Measurements from ENCODE around the gene RPN2. TPM values are rescaled to one million over a fixed set of nuclear protein-coding genes. Genes with fewer than 3 reads are reported as not detected.

Gene RPN2
- total and polyA plus RNA-seq, 4 donors: 153 to 241 (median 177) TPM

DNA sequence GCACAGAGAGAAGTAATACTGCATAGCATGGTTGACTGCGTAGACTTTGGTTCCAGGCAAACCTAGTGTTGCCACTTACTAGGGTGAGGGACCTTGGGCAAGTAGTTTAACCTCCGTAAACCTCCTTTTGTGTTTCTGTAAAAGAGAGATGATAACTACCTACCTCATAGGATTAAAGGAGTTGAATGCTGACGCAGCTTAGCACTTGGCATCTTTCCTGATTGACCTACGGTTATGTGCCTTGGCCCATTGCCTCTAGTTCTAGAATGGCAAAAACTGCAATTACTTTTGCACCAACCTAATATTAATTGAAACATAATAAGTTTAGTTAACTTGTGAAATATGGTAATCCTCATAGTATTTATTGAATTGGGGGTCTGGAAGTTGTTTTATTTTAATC is 63.4 kb downstream of the RPN2 start:
- WGBS: 68% methylated on average over 4 of the region's 4 CpGs
- H3K27me3 ChIP-seq (ENCODE audit: control insufficient read depth in 4 of 4, insufficient read depth in 4 of 4, low read length in 3 of 4): no peaks in the 10 kb centered on the region
- TF ChIP-seq HNF4A (conservative IDR thresholded peaks at IDR 0.05) (no peak), RAD21 (IDR thresholded peaks at IDR 0.05) (no peak), EGR1 (IDR thresholded peaks at IDR 0.05; ENCODE audit: low read depth in 2 of 2) (no peak), REST (IDR thresholded peaks at IDR 0.05) (no peak), FOXA1 (IDR thresholded peaks at IDR 0.05) (no peak), NR2F2 (IDR thresholded peaks at IDR 0.05) (no peak)
- TF ChIP-seq, protein P1, sequence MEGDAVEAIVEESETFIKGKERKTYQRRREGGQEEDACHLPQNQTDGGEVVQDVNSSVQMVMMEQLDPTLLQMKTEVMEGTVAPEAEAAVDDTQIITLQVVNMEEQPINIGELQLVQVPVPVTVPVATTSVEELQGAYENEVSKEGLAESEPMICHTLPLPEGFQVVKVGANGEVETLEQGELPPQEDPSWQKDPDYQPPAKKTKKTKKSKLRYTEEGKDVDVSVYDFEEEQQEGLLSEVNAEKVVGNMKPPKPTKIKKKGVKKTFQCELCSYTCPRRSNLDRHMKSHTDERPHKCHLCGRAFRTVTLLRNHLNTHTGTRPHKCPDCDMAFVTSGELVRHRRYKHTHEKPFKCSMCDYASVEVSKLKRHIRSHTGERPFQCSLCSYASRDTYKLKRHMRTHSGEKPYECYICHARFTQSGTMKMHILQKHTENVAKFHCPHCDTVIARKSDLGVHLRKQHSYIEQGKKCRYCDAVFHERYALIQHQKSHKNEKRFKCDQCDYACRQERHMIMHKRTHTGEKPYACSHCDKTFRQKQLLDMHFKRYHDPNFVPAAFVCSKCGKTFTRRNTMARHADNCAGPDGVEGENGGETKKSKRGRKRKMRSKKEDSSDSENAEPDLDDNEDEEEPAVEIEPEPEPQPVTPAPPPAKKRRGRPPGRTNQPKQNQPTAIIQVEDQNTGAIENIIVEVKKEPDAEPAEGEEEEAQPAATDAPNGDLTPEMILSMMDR (IDR thresholded peaks at IDR 0.05; ENCODE audit: low read depth, low read length, missing input control): no peak
- TF ChIP-seq, protein P2, sequence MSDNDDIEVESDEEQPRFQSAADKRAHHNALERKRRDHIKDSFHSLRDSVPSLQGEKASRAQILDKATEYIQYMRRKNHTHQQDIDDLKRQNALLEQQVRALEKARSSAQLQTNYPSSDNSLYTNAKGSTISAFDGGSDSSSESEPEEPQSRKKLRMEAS (IDR thresholded peaks at IDR 0.05): no peak
- TF ChIP-seq, protein P3, sequence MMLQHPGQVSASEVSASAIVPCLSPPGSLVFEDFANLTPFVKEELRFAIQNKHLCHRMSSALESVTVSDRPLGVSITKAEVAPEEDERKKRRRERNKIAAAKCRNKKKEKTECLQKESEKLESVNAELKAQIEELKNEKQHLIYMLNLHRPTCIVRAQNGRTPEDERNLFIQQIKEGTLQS (IDR thresholded peaks at IDR 0.05): no peak
- peaks cover 5 to 48% (median 39%) of the 10 kb centered on the region in 4 donors for H3K36me3 ChIP-seq (ENCODE audit: control insufficient read depth in 4 of 4, insufficient read depth in 3 of 4, low read depth in 1 of 4, low read length in 3 of 4)
- H3K4me3 ChIP-seq (ENCODE audit: low read depth in 1 of 3, low read length in 3 of 3): no peak overlapping the region
- no peak overlapping the region for H3K27ac ChIP-seq (ENCODE audit: low read depth in 1 of 2, low read length in 2 of 2)
- no peak overlapping the region for H3K9ac ChIP-seq (ENCODE audit: low read depth in 1 of 2, low read length in 2 of 2)
- H3K4me1 ChIP-seq (ENCODE audit: control insufficient read depth in 4 of 4, insufficient read depth in 4 of 4, low read length in 3 of 4): peaks cover 0 to 12% (median 8%) of the 10 kb centered on the region in 4 donors
- DNase-seq (ENCODE audit: low spot score): no peak
- H3K9me3 ChIP-seq (ENCODE audit: control insufficient read depth in 4 of 4, low read length in 3 of 4): no peaks in the 10 kb centered on the region

DNA sequence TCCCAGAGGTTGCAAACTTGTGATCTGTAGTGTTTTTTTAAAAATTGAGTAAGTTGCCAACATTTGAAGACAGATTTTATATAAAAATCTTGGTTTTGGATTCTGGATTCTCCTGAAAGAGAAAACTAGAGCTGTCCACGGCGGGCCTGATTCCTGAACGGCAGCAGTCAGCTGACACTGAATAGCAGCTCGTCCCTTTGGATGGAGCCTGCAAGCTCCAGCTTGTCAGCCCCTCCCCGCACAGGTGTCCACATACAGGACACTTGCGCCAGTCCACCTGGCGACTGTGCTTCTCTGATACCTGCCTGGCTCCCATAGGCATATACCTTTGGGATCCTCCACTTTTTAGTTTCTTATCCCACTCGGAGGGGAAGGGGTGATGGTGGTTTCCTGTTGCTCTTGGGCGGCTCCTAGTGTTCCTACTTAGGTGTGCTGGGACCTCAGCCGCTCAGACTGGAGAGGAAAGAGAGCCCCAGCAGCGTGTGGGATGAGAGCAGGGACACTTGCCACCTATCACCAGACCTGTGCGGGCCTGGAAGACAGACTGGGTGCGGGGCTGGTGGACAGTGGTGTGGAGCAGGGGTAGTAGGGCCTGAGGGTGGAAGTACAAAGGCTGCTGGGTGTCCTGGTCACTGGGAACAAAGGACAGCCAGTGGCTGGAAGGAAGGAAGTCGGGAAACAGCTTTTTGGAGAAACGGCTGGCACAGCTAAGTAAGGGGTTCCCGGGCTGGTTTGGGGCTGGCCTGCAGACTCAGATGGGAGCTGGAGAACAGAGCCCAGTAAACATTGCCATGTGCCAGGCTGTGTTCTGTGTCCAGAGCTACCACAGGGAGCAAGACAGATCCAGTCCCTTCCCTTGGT is 64.2 kb downstream of the RPN2 start:
- H3K4me1 ChIP-seq (ENCODE audit: control insufficient read depth in 4 of 4, insufficient read depth in 4 of 4, low read length in 3 of 4): peaks cover 0 to 12% (median 8%) of the 10 kb centered on the region in 4 donors
- peak overlapping the region; percentile 22 to 37 for H3K27ac ChIP-seq (ENCODE audit: low read depth in 1 of 2, low read length in 2 of 2)
- H3K9me3 ChIP-seq (ENCODE audit: control insufficient read depth in 4 of 4, low read length in 3 of 4): no peaks in the 10 kb centered on the region
- H3K36me3 ChIP-seq (ENCODE audit: control insufficient read depth in 4 of 4, insufficient read depth in 3 of 4, low read depth in 1 of 4, low read length in 3 of 4): peaks cover 5 to 40% (median 34%) of the 10 kb centered on the region in 4 donors
- no peak overlapping the region for H3K4me3 ChIP-seq (ENCODE audit: low read depth in 1 of 3, low read length in 3 of 3)
- TF ChIP-seq REST (IDR thresholded peaks at IDR 0.05): no peak
- TF ChIP-seq RAD21 (IDR thresholded peaks at IDR 0.05): no peak
- no peak for TF ChIP-seq ZBTB33 (IDR thresholded peaks at IDR 0.05)
- no peak for TF ChIP-seq FOXA1 (IDR thresholded peaks at IDR 0.05)
- peak in 1 of 2 donors; percentile 77 for TF ChIP-seq HNF4A (conservative IDR thresholded peaks at IDR 0.05)
- TF ChIP-seq TAF1 (conservative IDR thresholded peaks at IDR 0.05): no peak
- no peak for TF ChIP-seq GABPA (IDR thresholded peaks at IDR 0.05 in 1 of 2, conservative IDR thresholded peaks at IDR 0.05 in 1 of 2)
- peak; percentile 41 for TF ChIP-seq SP1 (IDR thresholded peaks at IDR 0.05)
- no peak for TF ChIP-seq YY1 (IDR thresholded peaks at IDR 0.05)
- TF ChIP-seq EGR1 (IDR thresholded peaks at IDR 0.05; ENCODE audit: low read depth in 2 of 2): no peak
- TF ChIP-seq, protein P2 (IDR thresholded peaks at IDR 0.05): no peak
- no peak for TF ChIP-seq JUND (IDR thresholded peaks at IDR 0.05)
- no peak for TF ChIP-seq NR2F2 (IDR thresholded peaks at IDR 0.05)
- TF ChIP-seq RXRA (IDR thresholded peaks at IDR 0.05): no peak
- TF ChIP-seq, protein P3 (IDR thresholded peaks at IDR 0.05): no peak
- no peak for TF ChIP-seq FOXA2 (IDR thresholded peaks at IDR 0.05)
- DNase-seq (ENCODE audit: low spot score): no peak
- H3K9ac ChIP-seq (ENCODE audit: low read depth in 1 of 2, low read length in 2 of 2): no peak overlapping the region
- WGBS: 94% methylated on average over 16 of the region's 16 CpGs
- no peaks in the 10 kb centered on the region for H3K27me3 ChIP-seq (ENCODE audit: control insufficient read depth in 4 of 4, insufficient read depth in 4 of 4, low read length in 3 of 4)

Measured in liver (tissue), 9 donors.